MM.1S (cell line): ENCODE measurements around the gene HPSE2.

Experiments
- DNase-seq: peaks from one replicate; pipeline ENCODE4 v3.0.0-alpha.2; 2015
- H2AFZ ChIP-seq: fragments of 300-600 bp; sonication (generic); 2 replicates; pipeline ENCODE4 v1.6.0; 2016; ENCODE audit warnings: antibody characterized with exemption, low read length
- H3F3A ChIP-seq: fragments of 300-600 bp; sonication (generic); 2 replicates; pipeline ENCODE4 v1.6.1; 2016; ENCODE audit warnings: mild to moderate bottlenecking, antibody characterized with exemption, low read length, moderate library complexity, mixed read lengths; ENCODE audit not compliant: insufficient read depth
- H3K27ac ChIP-seq: fragments of 300-600 bp; sonication (generic); 2 replicates; pipeline ENCODE4 v1.5.1; 2016; ENCODE audit warnings: mild to moderate bottlenecking, low read length
- H3K27me3 ChIP-seq: fragments of 300-600 bp; sonication (generic); replicated peaks from 2 replicates; pipeline ENCODE4 v1.6.0; 2016; ENCODE audit warnings: low read length; ENCODE audit not compliant: insufficient read depth
- H3K36me3 ChIP-seq: fragments of 300-600 bp; sonication (generic); replicated peaks from 2 replicates; pipeline ENCODE4 v1.6.1; 2016; ENCODE audit warnings: mild to moderate bottlenecking, low read length, mixed read lengths; ENCODE audit not compliant: insufficient read depth
- H3K4me1 ChIP-seq: fragments of 300-600 bp; sonication (generic); 2 replicates; pipeline ENCODE4 v1.6.1; 2016; ENCODE audit warnings: low read length, mixed read lengths
- H3K4me2 ChIP-seq: fragments of 300-600 bp; sonication (generic); 2 replicates; pipeline ENCODE4 v1.6.0; 2016; ENCODE audit warnings: low read depth, low read length
- H3K4me3 ChIP-seq: fragments of 300-600 bp; sonication (generic); 2 replicates; pipeline ENCODE4 v1.5.1; 2016; ENCODE audit warnings: low read length, mixed read lengths
- H3K79me2 ChIP-seq: fragments of 300-600 bp; sonication (generic); 2 replicates; pipeline ENCODE4 v1.6.1; 2016; ENCODE audit warnings: mixed run types, low read length, mixed read lengths
- H3K9ac ChIP-seq: fragments of 300-600 bp; sonication (generic); 2 replicates; pipeline ENCODE4 v1.6.1; 2016; ENCODE audit warnings: low read length, mixed read lengths
- H3K9me2 ChIP-seq: fragments of 300-600 bp; sonication (generic); replicated peaks from 2 replicates; pipeline ENCODE4 v1.6.1; 2016; ENCODE audit warnings: mild to moderate bottlenecking, low read length, mixed read lengths; ENCODE audit not compliant: insufficient read depth
- H3K9me3 ChIP-seq: fragments of 300-600 bp; sonication (generic); replicated peaks from 2 replicates; pipeline ENCODE4 v1.6.1; 2016; ENCODE audit warnings: mild to moderate bottlenecking, low read length, mixed read lengths; ENCODE audit not compliant: insufficient read depth
- H4K20me1 ChIP-seq: fragments of 300-600 bp; sonication (generic); 2 replicates; pipeline ENCODE4 v1.6.1; 2016; ENCODE audit warnings: mild to moderate bottlenecking, low read length, moderate library complexity, mixed read lengths; ENCODE audit not compliant: insufficient read depth
- EZH2 ChIP-seq: fragments of 300-600 bp; sonication (generic); optimal IDR thresholded peaks from 2 replicates; pipeline ENCODE3; 2017; ENCODE audit warnings: low read depth, mild to moderate bottlenecking, antibody characterized with exemption, low read length, mixed read lengths
- EZH2phosphoT487 ChIP-seq: fragments of 300-600 bp; sonication (generic); IDR thresholded peaks from 2 replicates; pipeline ENCODE4 v1.6.1; 2018; ENCODE audit warnings: antibody characterized with exemption, low read length
- TF ChIP-seq, protein P1 (sequence below): fragments of 300-600 bp; sonication (generic); IDR thresholded peaks from 2 replicates; pipeline ENCODE4 v1.5.1; 2016; ENCODE audit warnings: antibody characterized with exemption, low read length, mixed read lengths

The HPSE2 gene

DNA sequence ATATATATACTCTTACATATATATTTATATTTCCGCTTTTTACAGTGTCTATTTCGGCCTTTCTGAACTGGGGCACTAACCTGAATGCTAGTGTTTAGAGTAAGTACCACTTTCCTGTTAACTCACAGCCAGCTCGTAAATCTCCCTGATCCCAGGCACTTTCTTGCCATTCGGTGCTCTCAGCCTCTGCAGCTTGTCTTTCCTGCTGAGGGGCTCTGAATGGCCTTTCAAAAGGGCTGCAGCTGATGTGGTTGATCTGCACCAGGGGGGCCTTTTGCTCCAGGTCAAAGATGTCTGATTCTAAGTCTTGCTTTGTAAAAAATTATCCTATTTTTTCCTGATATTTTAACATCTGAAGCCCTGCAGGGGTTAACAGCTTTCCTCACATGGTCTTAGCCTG lies 763.5 kb downstream of the HPSE2 start:
- no peak for DNase-seq
- H3K36me3 ChIP-seq = no peaks in the 10 kb centered on the region
- H2AFZ ChIP-seq = no peak overlapping the region
- H3K27me3 ChIP-seq = no peaks in the 10 kb centered on the region
- H3K9ac ChIP-seq = no peak overlapping the region
- no peaks in the 10 kb centered on the region for H3K9me2 ChIP-seq
- no peaks in the 10 kb centered on the region for H3F3A ChIP-seq
- H3K27ac ChIP-seq = no peak overlapping the region
- H3K4me2 ChIP-seq = no peak overlapping the region
- H3K79me2 ChIP-seq = no peaks in the 10 kb centered on the region
- TF ChIP-seq EZH2 (no peak), EZH2phosphoT487 (no peak)
- TF ChIP-seq, protein P1, sequence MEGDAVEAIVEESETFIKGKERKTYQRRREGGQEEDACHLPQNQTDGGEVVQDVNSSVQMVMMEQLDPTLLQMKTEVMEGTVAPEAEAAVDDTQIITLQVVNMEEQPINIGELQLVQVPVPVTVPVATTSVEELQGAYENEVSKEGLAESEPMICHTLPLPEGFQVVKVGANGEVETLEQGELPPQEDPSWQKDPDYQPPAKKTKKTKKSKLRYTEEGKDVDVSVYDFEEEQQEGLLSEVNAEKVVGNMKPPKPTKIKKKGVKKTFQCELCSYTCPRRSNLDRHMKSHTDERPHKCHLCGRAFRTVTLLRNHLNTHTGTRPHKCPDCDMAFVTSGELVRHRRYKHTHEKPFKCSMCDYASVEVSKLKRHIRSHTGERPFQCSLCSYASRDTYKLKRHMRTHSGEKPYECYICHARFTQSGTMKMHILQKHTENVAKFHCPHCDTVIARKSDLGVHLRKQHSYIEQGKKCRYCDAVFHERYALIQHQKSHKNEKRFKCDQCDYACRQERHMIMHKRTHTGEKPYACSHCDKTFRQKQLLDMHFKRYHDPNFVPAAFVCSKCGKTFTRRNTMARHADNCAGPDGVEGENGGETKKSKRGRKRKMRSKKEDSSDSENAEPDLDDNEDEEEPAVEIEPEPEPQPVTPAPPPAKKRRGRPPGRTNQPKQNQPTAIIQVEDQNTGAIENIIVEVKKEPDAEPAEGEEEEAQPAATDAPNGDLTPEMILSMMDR = no peak
- peaks cover 13% of the 10 kb centered on the region for H3K4me1 ChIP-seq
- no peaks in the 10 kb centered on the region for H3K9me3 ChIP-seq
- H4K20me1 ChIP-seq = no peaks in the 10 kb centered on the region
- H3K4me3 ChIP-seq = no peak overlapping the region

DNA sequence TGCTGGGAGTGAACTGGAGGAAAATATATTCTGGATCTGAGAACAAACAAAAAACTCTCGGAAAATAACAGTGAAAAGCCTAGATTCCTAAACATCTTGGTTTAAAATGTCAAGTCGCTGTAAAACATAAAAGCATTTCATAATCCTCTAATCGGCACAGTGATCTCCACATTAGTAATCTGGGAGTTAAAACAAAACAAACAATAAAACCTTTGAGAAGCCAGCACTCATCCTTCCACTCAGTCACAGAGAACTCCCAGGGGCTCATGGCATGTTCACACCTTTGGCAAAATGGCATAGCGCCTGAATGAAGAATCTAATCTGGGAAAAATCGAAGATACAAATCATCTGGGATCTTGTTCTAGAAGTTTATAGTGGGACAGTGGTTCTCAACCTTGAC lies 764.8 kb downstream of the HPSE2 start:
- H2AFZ ChIP-seq = no peak overlapping the region
- no peaks in the 10 kb centered on the region for H3K9me3 ChIP-seq
- peaks cover 16% of the 10 kb centered on the region for H3K4me1 ChIP-seq
- no peak overlapping the region for H3K4me2 ChIP-seq
- no peak overlapping the region for H3K4me3 ChIP-seq
- H3K27ac ChIP-seq = no peak overlapping the region
- H3K27me3 ChIP-seq = no peaks in the 10 kb centered on the region
- no peak overlapping the region for H3K9ac ChIP-seq
- no peaks in the 10 kb centered on the region for H3F3A ChIP-seq
- H4K20me1 ChIP-seq = no peaks in the 10 kb centered on the region
- TF ChIP-seq, protein P1 = no peak
- TF ChIP-seq EZH2phosphoT487 = no peak
- TF ChIP-seq EZH2 = no peak
- H3K9me2 ChIP-seq = no peaks in the 10 kb centered on the region
- no peaks in the 10 kb centered on the region for H3K79me2 ChIP-seq
- no peak for DNase-seq
- no peaks in the 10 kb centered on the region for H3K36me3 ChIP-seq

DNA sequence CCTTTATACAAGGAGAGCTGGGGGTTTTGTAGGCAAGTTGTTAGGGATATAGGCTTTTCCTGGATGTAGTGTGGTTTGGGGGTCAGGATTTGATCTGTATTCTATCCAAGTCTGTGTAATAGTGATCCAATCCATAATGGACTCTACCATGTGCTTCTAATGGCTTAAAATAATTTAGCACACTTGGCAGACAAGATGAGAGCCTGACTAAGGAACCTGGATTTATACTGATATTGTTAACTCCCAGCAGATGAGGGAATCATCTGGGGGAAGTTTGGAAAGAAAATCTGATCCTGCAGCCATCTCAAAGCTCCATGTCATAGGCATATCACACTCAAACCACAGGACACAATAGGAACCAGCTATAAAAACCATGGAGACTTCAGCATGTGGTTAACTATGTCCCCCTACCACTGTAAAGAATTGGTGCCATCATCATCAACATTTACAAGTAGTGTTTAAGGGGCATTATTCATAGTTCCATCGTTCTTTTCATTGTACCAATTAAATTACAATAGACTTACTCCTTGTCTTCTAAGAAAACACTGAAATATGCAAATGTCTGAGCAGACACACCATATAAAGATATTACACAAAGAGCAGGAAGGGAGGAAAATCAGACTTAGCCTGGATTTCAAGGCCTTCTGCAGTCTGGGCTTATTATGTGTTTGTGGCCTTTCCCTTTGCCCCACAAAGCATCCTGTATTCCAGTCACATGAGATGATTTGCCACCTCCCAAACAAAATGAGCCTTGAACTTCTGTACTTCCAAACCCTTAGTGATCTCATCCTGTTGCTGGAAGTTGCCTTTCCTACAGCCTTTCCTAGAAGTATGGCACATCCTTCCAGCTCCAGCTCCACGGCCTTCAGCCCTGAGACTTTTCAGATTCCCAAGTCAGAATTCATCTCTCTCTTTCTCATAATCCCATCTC lies 766.4 kb downstream of the HPSE2 start:
- no peak for DNase-seq
- no peaks in the 10 kb centered on the region for H3K36me3 ChIP-seq

More for the DNA sequence above, 766.4 kb downstream of the HPSE2 start:
- Histone ChIP-seq H2AFZ (no peak overlapping the region), H3K4me3 (no peak overlapping the region), H3K4me2 (no peak overlapping the region), H3K4me1 (peaks cover 9% of the 10 kb centered on the region), H3F3A (no peaks in the 10 kb centered on the region), H4K20me1 (no peaks in the 10 kb centered on the region), H3K79me2 (no peaks in the 10 kb centered on the region), H3K9me2 (no peaks in the 10 kb centered on the region), H3K9me3 (no peaks in the 10 kb centered on the region), H3K27me3 (no peaks in the 10 kb centered on the region), H3K9ac (no peak overlapping the region), H3K27ac (no peak overlapping the region)
- TF ChIP-seq, protein P1 = no peak
- no peak for TF ChIP-seq EZH2phosphoT487
- TF ChIP-seq EZH2 = no peak
